ENCODE measurements around the gene TMEM86B.

- TF ChIP-seq CTCF (conservative IDR thresholded peaks at IDR 0.05) (no peak), EZH2 (IDR thresholded peaks at IDR 0.05; ENCODE audit: low read depth) (no peak)
These were observed 1.8 kb downstream of the TMEM86B start for GRCh38 chr19:55226788-55227187.

Data from PC-9 (cell line).